Upper lobe of left lung (tissue), 4 donors: ENCODE measurements around the gene GASK1A.

Source experiments
- EP300 ChIP-seq, 4 donors: sonication (generic); formaldehyde crosslinking; IDR thresholded peaks; one replicate each; pipeline ENCODE4 v1.5.1; 2017; ENCODE audit warnings: antibody characterized with exemption in 4 of 4, control low read depth in 2 of 4
- POLR2A ChIP-seq, 4 donors: fragments of 450-650 bp; IDR thresholded peaks; one replicate each; pipeline ENCODE4 v1.5.1; 2016 to 2017; ENCODE audit warnings: antibody characterized with exemption in 4 of 4, mild to moderate bottlenecking in 2 of 4
- POLR2AphosphoS5 ChIP-seq, 2 donors: sonication (generic); formaldehyde crosslinking; IDR thresholded peaks; one replicate each; pipeline ENCODE4 v1.5.1; 2017; ENCODE audit warnings: antibody characterized with exemption in 2 of 2
- TF ChIP-seq, protein P1 (sequence below), 6 experiments: fragments of 450-650 bp in 4 of 6; fragments of 200-600 bp in 2 of 6; sonication (generic) in 2 of 6; IDR thresholded peaks; one replicate each; pipeline ENCODE4 v1.5.1; 2016 to 2019; ENCODE audit warnings: antibody characterized with exemption in 6 of 6

DNA sequence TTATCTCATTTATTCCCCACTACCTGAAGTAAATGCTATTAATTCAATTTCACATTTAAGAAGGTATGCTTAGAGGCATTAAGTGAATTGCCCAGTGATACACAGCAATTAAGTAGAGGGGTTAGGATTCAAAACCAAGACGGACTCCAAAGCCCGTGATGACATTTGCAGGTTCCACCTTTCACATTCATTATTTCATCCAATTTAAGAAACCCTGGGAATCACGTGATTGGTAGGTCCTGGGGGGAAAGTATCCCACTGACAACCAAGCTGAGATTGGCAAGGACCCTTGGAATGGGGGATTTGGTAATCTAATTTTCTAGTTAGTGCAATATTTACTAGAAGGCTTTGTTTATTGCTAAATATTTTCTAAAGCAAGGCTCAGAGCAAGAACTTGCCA, 124.9 kb downstream of the GASK1A start:
- TF ChIP-seq, protein P1, sequence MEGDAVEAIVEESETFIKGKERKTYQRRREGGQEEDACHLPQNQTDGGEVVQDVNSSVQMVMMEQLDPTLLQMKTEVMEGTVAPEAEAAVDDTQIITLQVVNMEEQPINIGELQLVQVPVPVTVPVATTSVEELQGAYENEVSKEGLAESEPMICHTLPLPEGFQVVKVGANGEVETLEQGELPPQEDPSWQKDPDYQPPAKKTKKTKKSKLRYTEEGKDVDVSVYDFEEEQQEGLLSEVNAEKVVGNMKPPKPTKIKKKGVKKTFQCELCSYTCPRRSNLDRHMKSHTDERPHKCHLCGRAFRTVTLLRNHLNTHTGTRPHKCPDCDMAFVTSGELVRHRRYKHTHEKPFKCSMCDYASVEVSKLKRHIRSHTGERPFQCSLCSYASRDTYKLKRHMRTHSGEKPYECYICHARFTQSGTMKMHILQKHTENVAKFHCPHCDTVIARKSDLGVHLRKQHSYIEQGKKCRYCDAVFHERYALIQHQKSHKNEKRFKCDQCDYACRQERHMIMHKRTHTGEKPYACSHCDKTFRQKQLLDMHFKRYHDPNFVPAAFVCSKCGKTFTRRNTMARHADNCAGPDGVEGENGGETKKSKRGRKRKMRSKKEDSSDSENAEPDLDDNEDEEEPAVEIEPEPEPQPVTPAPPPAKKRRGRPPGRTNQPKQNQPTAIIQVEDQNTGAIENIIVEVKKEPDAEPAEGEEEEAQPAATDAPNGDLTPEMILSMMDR (IDR thresholded peaks at IDR 0.05), result no peak
- TF ChIP-seq POLR2AphosphoS5 (IDR thresholded peaks at IDR 0.05) (no peak), POLR2A (IDR thresholded peaks at IDR 0.05) (no peak), EP300 (IDR thresholded peaks at IDR 0.05) (no peak)
